Natural killer cell (primary cell): Measurements from ENCODE around the gene VWDE. TPM values are rescaled to one million over a fixed set of nuclear protein-coding genes. Genes with fewer than 3 reads are reported as not detected.
"Not testable (repeated sequence)": the region's sequence is repeated elsewhere in the genome, so short reads cannot be mapped to it uniquely, and the experiment has no call there.

Experiments
- ATAC-seq, 3 donors: fragments of 150-1000 bp in 2 of 3; fragments of 200-7000 bp in 1 of 3; cut with Tn5 transposase; 1 replicate in 1 of 3; 2 replicates in 2 of 3; pipeline ENCODE4 v1.10.0; 2021; ENCODE audit warnings: mild to moderate bottlenecking in 2 of 3, moderate library complexity in 2 of 3
- DNase-seq, 2 donors: peaks; one replicate each; pipeline versions ENCODE4 v3.0.0 to v3.0.0-alpha.2; 2013 to 2021; ENCODE audit warnings: mixed read lengths in 1 of 2
- H3K27ac ChIP-seq: one replicate; pipeline ENCODE4 v1.5.1; 2013; ENCODE audit warnings: mild to moderate bottlenecking, low read length
- H3K27me3 ChIP-seq: one replicate; pipeline ENCODE4 v1.6.1; 2013; ENCODE audit warnings: low read length; ENCODE audit not compliant: control insufficient read depth, insufficient read depth
- H3K36me3 ChIP-seq: one replicate; pipeline ENCODE4 v1.6.1; 2013; ENCODE audit warnings: low read length; ENCODE audit not compliant: control insufficient read depth, insufficient read depth
- H3K4me1 ChIP-seq: one replicate; pipeline ENCODE4 v1.6.1; 2013; ENCODE audit warnings: low read length; ENCODE audit not compliant: control insufficient read depth, insufficient read depth
- H3K4me3 ChIP-seq: one replicate; pipeline ENCODE4 v1.5.1; 2013; ENCODE audit warnings: low read length
- H3K9me3 ChIP-seq: one replicate; pipeline ENCODE4 v1.6.1; 2013; ENCODE audit warnings: low read length; ENCODE audit not compliant: control insufficient read depth, insufficient read depth
- H3K27ac Mint-ChIP-seq, 2 donors: one replicate each; pipeline ENCODE4 v1.8.0; 2022; ENCODE audit warnings: mild to moderate bottlenecking in 2 of 2, mixed read lengths in 2 of 2, moderate library complexity in 1 of 2
- H3K27me3 Mint-ChIP-seq, 2 donors: one replicate each; pipeline ENCODE4 v1.8.0; 2022; ENCODE audit warnings: low read depth in 2 of 2, mixed read lengths in 2 of 2
- H3K36me3 Mint-ChIP-seq: one replicate; pipeline ENCODE4 v1.8.0; 2022; ENCODE audit warnings: mixed read lengths
- H3K4me1 Mint-ChIP-seq, 2 donors: one replicate each; pipeline ENCODE4 v1.8.0; 2022; ENCODE audit warnings: mixed read lengths in 2 of 2
- H3K4me3 Mint-ChIP-seq: one replicate; pipeline ENCODE4 v1.8.0; 2022; ENCODE audit warnings: mild to moderate bottlenecking, moderate library complexity, mixed read lengths
- H3K9me3 Mint-ChIP-seq, 2 donors: one replicate each; pipeline ENCODE4 v1.8.0; 2022; ENCODE audit warnings: mixed read lengths in 2 of 2
- WGBS: methylation state at CpG from one replicate; pipeline ENCODE4 v1.1.7; 2013; ENCODE audit warnings: missing lambda C conversion rate; ENCODE audit not compliant: insufficient coverage; 5-methylcytosine and 5-hydroxymethylcytosine counted together
- intact Hi-C: fragments of 100-400 bp; cut with micrococcal nuclease; formaldehyde crosslinking; loops from one replicate; pipeline ENCODE4 v1.14.2; 2022
- total RNA-seq, 4 donors: library from RNA; stranded (reverse); fragments of 120-200 nt in 1 of 4; gene quantifications; one replicate each; pipeline versions ENCODE4 v1.2.3 to v1.2.4, GENCODE V29; 2013 to 2022
- TF ChIP-seq, protein P1 (sequence below): fragments of 200-600 bp; IDR thresholded peaks from one replicate; pipeline ENCODE4 v1.8.0; 2022; ENCODE audit warnings: antibody characterized with exemption

Gene VWDE
- total RNA-seq, 3 donors from 2014 or later (not counting 1 experiment from before 2014, with no cell fraction given) = 0.09 TPM; not detected in 2

DNA sequence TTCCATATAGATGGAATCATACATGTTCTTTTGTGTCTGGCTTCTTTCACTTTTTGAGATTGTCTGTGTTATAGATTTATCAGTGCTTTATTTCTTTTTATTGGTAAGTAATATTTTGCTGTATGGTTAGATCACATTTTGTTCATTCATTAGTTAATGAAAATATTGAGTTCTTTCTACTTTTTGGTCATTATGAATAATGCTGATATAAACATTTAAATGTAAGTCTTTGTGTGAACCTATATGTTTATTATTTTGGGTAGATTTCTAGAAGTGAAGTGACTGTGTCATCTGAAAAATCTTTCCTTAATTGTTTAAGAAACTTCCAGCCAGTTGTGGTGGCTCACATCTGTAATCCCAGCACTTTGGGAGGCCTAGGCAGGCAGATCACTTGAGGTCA is 11.4 kb upstream of the VWDE start:
- peaks cover 0 to 3% of the 10 kb centered on the region in 2 donors for H3K27me3 Mint-ChIP-seq
- DNase-seq = no peak
- Histone ChIP-seq H3K27ac (no peak overlapping the region), H3K9me3 (no peaks in the 10 kb centered on the region), H3K4me3 (no peak overlapping the region), H3K4me1 (no peaks in the 10 kb centered on the region), H3K27me3 (no peaks in the 10 kb centered on the region), H3K36me3 (no peaks in the 10 kb centered on the region)
- TF ChIP-seq, protein P1, sequence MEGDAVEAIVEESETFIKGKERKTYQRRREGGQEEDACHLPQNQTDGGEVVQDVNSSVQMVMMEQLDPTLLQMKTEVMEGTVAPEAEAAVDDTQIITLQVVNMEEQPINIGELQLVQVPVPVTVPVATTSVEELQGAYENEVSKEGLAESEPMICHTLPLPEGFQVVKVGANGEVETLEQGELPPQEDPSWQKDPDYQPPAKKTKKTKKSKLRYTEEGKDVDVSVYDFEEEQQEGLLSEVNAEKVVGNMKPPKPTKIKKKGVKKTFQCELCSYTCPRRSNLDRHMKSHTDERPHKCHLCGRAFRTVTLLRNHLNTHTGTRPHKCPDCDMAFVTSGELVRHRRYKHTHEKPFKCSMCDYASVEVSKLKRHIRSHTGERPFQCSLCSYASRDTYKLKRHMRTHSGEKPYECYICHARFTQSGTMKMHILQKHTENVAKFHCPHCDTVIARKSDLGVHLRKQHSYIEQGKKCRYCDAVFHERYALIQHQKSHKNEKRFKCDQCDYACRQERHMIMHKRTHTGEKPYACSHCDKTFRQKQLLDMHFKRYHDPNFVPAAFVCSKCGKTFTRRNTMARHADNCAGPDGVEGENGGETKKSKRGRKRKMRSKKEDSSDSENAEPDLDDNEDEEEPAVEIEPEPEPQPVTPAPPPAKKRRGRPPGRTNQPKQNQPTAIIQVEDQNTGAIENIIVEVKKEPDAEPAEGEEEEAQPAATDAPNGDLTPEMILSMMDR = no peak
- no peak for ATAC-seq
- peaks cover 6 to 7% of the 10 kb centered on the region in 2 donors for H3K9me3 Mint-ChIP-seq
- H3K27ac Mint-ChIP-seq = no peak overlapping the region
- H3K4me1 Mint-ChIP-seq = no peaks in the 10 kb centered on the region
- H3K36me3 Mint-ChIP-seq = no peaks in the 10 kb centered on the region
- intact Hi-C loops = no loop called here
- H3K4me3 Mint-ChIP-seq = no peak overlapping the region

DNA sequence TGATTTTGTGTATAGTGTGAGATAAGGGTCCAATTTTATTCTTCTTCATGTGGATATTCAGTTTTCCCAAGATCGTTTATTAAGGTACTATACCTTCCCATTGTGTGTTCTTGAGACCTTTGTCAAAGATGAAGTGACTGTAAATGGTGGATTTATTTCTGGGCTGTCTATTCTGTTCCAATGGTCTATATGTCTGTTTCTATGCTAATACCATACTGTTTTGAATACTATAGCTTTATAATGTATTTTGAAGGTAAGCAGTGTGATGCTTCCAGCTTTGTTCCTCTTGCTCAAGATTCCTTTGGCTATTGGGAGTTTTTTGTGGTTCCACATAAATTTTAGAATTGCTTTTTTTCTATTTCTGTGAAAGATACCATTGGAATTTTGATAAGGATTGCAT is 8.7 kb upstream of the VWDE start:
- Mint-ChIP-seq H3K9me3 (peaks cover 7 to 9% of the 10 kb centered on the region in 2 donors), H3K4me1 (no peaks in the 10 kb centered on the region), H3K27ac (no peak overlapping the region), H3K36me3 (no peaks in the 10 kb centered on the region), H3K27me3 (peaks cover 0 to 2% of the 10 kb centered on the region in 2 donors), H3K4me3 (no peak overlapping the region)
- Histone ChIP-seq H3K36me3 (no peaks in the 10 kb centered on the region), H3K4me1 (no peaks in the 10 kb centered on the region), H3K9me3 (no peaks in the 10 kb centered on the region), H3K27ac (no peak overlapping the region), H3K4me3 (no peak overlapping the region), H3K27me3 (no peaks in the 10 kb centered on the region)
- no CpG with 5 or more reads among the region's 1 CpG for WGBS
- no peak for DNase-seq
- intact Hi-C loops = no loop called here
- TF ChIP-seq, protein P1 = no peak
- no peak for ATAC-seq

DNA sequence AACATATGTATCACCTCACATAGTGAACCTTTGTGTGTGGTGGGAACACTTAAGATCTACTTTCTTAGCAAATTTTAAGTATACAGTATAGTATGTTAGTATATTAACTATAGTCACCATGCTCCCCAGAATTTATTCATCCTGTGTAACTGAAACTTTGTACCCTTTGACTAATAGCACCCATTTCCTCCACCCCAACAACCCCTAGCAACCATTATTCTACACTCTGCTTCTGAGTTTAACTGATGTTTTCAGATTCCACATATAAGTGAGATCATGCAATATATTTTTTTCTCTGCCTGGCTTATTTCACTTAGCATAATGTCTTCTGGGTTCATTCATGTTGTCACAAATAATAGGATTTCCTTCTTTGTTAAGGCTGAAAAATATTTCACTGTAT is 6.9 kb upstream of the VWDE start:
- H3K4me1 Mint-ChIP-seq = no peaks in the 10 kb centered on the region
- H3K36me3 Mint-ChIP-seq = no peaks in the 10 kb centered on the region
- DNase-seq = no peak
- intact Hi-C loops = no loop called here
- ATAC-seq = no peak
- H3K4me1 ChIP-seq = no peaks in the 10 kb centered on the region
- H3K27me3 Mint-ChIP-seq = peaks cover 0 to 2% of the 10 kb centered on the region in 2 donors
- H3K27ac Mint-ChIP-seq = no peak overlapping the region
- no peak overlapping the region for H3K4me3 Mint-ChIP-seq
- peaks cover 5 to 11% of the 10 kb centered on the region in 2 donors for H3K9me3 Mint-ChIP-seq
- H3K36me3 ChIP-seq = no peaks in the 10 kb centered on the region
- H3K9me3 ChIP-seq = no peaks in the 10 kb centered on the region
- H3K27ac ChIP-seq = no peak overlapping the region
- no peaks in the 10 kb centered on the region for H3K27me3 ChIP-seq
- TF ChIP-seq, protein P1 = no peak
- H3K4me3 ChIP-seq = no peak overlapping the region

DNA sequence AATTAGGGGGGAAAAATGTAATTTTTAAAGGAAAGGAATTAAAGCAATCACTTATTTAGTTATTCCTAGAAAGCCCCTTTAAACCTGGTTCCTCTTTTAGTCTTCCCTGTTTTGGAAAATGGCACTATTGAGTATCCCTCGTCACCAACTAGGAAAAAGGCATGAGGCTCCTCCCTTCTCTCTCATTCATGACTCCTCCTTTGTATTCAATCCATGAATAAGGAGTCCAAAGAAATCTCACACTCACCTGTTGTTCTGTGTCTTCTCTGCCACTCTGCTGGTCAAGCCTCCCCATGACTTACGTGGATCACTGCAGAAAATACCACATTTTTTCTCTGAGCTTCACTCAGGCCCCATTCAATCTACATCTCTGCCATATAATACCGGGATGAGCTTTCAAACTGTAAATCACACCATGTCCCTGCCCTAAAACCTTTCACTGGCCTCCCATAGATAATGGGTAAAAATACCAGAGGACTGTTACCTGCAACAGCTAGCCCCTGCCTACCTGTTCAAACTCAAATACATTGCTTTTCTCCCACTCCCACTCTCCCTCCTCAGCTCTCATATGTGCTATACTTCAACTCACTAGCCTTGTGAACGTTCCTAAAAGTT is 5.5 kb upstream of the VWDE start:
- peaks cover 5 to 11% of the 10 kb centered on the region in 2 donors for H3K9me3 Mint-ChIP-seq
- TF ChIP-seq, protein P1 = no peak
- H3K9me3 ChIP-seq = no peaks in the 10 kb centered on the region
- no peaks in the 10 kb centered on the region for H3K36me3 ChIP-seq
- no peaks in the 10 kb centered on the region for H3K4me1 Mint-ChIP-seq
- no peak overlapping the region for H3K4me3 ChIP-seq
- ATAC-seq (no peak), DNase-seq (no peak)
- no peaks in the 10 kb centered on the region for H3K36me3 Mint-ChIP-seq
- H3K27me3 ChIP-seq = no peaks in the 10 kb centered on the region
- 81% methylated on average over 4 of the region's 4 CpGs for WGBS
- no peak overlapping the region for H3K27ac ChIP-seq
- H3K4me1 ChIP-seq = no peaks in the 10 kb centered on the region
- intact Hi-C loops = no loop called here
- H3K27ac Mint-ChIP-seq = no peak overlapping the region
- H3K4me3 Mint-ChIP-seq = no peak overlapping the region
- H3K27me3 Mint-ChIP-seq = peaks cover 2 to 4% of the 10 kb centered on the region in 2 donors

DNA sequence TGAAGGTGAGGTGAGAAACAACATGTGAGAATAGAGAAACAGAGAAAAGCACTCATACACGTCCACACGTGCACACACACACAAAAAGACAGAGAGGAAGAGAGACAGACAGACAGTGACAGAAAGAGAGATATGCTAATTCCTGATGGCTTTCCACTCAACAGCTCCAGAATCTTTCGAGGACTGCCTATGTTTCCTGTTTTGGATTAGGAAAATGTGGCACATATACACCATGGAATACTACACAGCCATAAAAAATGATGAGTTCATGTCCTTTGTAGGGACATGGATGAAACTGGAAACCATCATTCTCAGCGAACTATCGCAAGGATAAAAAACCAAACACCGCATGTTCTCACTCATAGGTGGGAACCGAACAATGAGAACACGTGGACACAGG is 4.0 kb upstream of the VWDE start:
- H3K36me3 ChIP-seq, intact Hi-C loops, H3K27ac Mint-ChIP-seq, H3K9me3 ChIP-seq, H3K4me1 Mint-ChIP-seq, H3K9me3 Mint-ChIP-seq, DNase-seq, H3K36me3 Mint-ChIP-seq, ATAC-seq, H3K4me3 ChIP-seq, H3K4me1 ChIP-seq, H3K27ac ChIP-seq, H3K4me3 Mint-ChIP-seq, H3K27me3 ChIP-seq: not testable (repeated sequence)
- 97% methylated on average over 7 of the region's 8 CpGs for WGBS
- peaks cover 13 to 16% of the 10 kb centered on the region in 2 donors for H3K27me3 Mint-ChIP-seq
